NCI-H2107 (cell line): ENCODE results near the gene SERPINB10.
A peak's percentile ranks its signal among the peaks of the same experiment; 100 is the strongest.

ENCODE experiments used
- DNase-seq: peaks from one replicate; lab custom pipeline; 2025; lab: John Stamatoyannopoulos, UW

SERPINB10 gene, protein sequence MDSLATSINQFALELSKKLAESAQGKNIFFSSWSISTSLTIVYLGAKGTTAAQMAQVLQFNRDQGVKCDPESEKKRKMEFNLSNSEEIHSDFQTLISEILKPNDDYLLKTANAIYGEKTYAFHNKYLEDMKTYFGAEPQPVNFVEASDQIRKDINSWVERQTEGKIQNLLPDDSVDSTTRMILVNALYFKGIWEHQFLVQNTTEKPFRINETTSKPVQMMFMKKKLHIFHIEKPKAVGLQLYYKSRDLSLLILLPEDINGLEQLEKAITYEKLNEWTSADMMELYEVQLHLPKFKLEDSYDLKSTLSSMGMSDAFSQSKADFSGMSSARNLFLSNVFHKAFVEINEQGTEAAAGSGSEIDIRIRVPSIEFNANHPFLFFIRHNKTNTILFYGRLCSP

DNA sequence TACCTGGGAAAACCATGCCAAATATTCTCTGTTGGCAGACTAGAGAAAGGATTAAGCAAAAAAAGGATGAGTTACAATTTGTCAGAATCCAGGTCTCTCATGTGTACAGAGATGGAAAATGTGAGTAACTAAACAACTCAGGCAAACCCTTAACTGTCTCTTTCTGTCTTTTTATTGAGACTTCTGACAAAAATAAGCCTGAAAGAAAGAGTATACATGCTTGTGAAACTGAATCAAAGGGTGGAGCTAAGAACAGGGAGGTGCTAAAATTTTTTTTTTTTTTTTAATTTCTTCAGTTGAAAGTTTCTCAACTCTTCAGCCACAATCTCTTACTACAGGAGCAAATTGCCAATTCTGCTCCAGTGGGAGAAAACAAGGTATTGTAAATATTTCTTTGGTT is at the start of gene SERPINB10:
SERPINB10 (plus strand) TSS at position 295 of the 400 bp plus-strand sequence. CDS start 7,553 bp downstream, outside the sequence.
- no peak for DNase-seq

DNA sequence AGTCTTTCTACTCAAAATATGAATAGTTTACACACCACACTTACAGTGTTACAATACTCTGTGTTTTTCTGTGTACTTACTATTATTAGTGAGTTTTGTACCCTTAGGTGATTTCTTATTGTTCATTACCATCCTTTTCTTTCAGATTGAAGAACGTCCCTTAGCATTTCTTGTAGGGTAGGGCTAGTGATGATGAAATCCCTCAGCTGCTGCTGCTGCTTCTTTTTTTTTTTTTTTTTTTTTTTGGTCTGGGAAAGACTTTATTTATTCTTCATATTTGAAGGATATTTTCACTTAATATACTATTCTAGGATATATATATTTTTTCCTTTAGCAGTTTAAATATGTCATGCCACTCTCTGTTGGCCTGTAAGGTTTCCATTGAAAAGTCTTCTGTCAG is 49.3 kb upstream of the SERPINB10 start:
- DNase-seq = no peak

DNA sequence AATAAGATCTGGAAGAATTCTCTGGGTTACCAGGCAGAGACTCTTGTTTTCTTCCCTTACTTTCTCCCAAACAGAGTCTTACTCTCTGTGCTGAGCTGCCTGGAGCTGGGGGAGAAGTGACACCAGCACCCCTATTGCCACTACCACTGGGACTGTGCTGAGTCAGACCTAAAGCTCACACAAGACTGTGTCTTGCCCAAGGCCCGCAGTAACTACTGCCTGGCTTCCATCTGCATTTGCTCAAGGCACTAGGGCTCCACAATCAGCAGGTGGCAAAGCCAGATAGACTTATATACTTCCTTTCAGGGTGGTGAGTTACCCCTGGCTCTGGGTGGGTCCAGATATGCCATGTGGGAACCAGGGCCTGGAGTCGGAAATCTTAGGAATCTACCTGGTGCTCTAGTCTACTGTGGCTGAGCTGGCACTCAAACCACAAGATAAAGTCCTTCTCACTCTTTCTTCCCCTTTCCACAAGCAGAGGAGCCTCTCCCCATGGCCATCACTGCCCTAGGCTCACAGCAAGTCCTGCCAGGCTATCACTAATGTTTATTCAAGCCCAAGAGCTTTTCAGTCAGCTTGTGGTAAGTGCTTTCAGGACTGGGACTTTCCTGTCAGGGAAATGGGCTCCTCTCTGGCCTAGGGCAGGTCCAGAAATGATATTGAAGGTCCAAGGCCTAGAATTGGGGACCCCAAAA is 47.8 kb upstream of the SERPINB10 start:
- DNase-seq = no peak

DNA sequence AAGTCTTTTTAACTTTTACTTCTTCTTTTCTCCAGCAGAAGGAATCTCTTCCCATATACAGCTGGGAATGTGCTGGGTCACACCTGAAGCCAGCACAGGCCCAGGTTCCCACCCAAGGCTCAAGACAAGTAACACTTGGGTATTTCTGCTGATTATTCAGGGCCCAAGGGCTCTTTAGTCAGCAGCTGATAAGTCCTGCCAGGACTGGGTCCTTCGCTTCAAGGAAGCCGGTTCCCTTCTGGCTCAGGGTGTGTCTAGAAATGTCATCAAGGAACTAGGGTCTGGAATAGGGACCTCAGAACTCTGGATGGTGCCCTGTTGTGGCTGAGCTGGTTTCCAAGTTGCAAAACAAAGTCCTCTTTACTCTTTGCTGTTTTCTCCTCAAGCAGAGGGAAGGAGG is 47.2 kb upstream of the SERPINB10 start:
- DNase-seq = no peak

DNA sequence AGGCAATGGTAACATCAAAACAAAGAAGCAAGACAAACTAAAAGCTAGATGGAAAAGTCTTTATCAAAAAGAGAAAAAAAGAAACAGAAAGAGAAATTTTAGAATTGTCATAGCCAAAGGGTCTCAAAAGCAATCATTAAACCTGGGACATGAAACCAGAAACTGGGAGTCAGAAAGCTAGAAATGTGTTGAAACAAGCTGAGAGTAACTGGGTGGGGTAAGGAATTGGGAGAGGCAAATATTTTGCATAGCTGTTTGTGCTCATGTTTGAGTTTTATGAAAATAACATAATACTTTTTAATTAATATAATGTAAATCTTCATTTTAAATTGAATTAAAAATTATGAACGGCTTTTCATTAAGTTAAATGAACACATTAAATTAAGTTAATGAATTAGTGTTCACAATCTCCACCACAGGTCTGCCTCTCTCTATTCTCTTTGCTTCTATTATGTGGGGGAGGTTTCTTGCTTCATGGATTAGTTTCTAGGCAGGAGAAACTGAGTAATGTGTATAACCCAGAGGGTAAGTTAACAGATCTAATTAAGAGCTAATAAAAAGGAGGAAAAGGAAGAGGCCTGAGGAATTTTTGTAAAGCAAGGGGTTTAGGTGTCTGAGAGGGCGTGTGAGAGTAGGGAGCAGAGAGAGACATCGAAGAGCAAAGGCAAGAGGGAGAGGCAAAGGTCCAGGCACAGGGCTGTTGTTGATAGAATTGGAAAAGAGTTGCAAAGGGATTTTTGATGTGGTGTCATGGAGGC is 40.2 kb upstream of the SERPINB10 start:
- DNase-seq = no peak

DNA sequence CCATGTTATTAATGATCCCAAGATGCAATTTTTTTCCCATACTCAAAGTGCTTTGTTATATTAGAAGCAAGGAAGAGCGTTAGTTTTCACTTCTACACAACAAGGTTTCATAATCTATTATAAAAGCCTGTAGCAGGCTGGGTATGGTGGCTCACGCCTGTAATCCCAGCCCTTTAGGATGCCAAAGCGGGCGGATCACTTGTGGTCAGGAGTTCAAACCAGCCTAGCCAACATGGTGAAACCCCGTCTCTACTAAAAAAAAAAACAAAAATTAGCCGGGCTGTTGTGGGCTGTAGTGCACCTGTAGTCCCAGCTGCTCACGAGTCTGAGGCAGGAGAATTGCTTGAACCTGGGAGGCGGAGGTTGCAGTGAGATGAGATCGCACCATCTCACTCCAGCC is 39.2 kb upstream of the SERPINB10 start:
- DNase-seq = no peak

DNA sequence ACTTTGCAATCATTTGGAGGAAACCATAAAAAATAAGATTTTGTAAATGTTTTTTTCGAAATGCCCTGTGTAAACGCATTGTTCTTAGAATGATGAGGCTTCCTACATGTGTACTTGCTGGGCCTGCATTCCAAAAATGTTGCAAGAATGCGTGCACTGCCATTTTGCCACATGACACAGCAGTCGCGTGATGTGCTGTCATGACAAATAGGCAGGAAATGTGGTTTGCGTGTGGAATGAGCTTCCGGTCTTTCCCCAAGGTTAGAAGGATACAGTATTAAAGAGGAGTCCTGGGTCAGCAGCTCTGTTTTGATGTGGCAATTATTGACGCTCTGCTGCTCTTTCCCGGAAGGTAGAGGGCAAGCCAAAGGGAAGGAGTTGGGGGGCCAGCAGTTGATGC is 38.4 kb upstream of the SERPINB10 start:
- DNase-seq = no peak

DNA sequence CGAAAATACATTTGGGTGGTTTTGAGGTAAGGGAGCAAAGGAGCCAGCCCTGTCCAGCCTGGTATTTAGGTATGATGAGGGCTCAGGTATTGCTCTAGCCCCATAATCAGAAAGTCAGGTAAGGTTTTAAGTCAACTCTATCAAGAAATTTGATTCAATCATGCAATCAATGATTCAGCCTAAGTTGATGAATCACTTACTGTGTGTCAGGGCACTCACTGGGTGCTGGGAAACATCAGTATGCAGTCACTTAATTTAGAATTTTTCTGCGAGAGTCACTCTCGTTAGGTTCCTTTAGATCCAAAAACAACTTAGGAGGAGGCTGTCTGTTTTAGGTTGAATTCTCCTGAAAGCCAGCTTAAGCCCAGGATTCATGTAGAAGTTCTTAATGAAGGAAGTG is 37.9 kb upstream of the SERPINB10 start:
- no peak for DNase-seq

DNA sequence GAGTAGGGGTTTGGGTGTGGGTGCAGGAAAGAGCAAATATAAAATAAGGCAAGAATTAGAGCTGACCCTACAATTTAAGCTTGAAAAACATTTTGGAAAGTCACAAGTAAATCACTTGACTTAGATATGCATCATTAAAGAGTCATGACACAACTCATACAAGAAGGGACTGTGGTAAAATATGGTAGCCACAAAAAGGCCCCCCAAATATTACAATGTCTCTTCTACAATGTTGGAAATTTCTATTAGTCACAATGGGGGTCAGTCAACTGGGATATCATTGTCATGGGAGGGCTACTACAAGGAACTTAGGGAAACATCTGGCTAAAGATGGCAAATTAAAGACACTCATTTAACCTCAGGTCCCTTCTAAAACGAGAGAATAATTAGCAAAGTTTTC is 35.9 kb upstream of the SERPINB10 start:
- DNase-seq = no peak

DNA sequence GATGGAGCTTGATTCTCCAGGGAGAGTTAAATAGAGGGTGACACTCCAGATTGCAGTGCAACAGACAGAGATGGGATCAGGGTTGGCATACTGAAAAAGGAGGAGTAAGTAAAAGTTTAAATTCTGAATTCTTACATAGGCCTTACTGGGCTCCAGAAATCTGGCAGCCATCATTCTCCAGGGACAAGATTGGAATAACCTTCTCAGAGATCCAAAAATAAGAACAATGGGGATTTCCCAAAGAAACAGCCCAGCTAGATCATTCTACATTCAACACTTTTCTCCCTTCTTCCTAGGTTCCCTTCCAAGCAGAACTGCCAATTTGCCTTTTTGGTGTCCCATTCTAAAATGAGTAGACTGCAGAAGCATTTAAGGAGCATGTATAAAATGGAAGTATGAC is 35.2 kb upstream of the SERPINB10 start:
- no peak for DNase-seq

DNA sequence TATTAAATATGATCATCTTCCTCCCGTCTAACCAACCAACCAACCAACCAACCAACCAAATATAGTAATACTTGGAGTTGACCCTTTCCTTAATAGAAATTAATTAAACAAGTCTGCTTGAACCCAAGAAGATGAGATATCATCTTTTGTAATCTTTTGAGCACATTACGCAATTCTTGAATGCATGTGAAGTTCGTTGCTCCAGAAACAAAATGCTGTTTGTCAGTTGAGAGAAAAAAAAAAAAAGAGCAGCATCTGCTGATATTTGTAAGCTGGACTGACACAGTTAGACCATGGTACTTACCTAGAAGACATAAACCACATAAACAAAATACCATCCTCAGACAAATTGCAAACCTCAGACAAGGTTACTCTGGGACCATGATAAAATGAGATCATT is 29.4 kb upstream of the SERPINB10 start:
- no peak for DNase-seq

DNA sequence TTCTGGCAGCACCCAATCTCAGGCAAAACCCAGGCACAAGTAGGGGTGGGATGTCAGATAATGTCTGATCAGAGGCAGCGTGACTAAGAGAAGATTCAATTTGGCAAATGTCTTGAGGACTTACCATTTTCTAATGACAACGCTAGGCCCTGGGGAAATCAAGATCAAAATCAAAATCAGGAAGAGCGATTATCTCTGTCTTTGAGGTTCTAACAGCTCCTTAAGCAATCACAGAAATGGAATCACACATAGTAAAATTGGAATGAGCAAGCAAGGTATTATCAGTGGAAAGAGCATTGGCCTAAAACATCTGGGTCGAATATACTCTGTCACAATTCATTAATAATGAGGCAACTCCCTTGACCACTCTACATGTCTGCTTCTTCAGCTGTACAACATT is 28.8 kb upstream of the SERPINB10 start:
- DNase-seq = no peak

DNA sequence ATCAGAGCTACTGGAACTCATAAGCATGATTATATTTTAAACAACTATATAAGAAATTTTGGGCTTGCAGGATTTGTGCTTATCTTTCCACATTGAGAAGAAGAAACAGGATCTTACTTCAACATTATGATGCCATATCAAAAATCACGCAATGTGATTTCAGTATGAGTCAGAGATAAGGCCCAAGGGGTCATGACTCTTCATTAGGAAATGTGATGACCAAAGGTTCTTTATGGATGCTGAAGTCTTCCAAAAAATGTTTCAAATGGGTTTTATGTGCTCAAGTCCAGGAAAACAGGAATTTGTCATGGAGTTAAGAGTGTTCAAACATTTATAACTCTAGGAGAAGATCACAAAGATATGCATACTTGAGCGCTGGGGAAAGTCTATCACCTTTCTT is 28.0 kb upstream of the SERPINB10 start:
- DNase-seq = no peak

DNA sequence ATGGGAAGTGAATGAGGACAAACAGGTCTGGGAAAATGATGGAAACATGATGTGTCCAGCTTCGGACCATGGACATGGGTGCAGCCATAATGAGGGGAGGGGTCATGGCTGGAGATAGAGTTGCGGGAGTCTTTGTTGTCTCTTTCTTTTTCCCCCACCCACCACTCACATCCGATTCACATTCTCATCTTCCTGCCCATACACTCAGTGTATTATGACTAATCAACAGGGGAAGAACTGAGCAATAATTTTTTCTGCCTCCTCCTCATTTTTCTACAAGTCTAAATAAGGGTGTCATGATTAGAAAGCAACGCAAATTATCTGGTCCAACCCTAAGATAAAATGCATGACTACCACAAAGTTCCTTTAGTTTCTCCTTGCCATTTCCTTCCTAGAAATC is 25.9 kb upstream of the SERPINB10 start:
- DNase-seq = no peak

DNA sequence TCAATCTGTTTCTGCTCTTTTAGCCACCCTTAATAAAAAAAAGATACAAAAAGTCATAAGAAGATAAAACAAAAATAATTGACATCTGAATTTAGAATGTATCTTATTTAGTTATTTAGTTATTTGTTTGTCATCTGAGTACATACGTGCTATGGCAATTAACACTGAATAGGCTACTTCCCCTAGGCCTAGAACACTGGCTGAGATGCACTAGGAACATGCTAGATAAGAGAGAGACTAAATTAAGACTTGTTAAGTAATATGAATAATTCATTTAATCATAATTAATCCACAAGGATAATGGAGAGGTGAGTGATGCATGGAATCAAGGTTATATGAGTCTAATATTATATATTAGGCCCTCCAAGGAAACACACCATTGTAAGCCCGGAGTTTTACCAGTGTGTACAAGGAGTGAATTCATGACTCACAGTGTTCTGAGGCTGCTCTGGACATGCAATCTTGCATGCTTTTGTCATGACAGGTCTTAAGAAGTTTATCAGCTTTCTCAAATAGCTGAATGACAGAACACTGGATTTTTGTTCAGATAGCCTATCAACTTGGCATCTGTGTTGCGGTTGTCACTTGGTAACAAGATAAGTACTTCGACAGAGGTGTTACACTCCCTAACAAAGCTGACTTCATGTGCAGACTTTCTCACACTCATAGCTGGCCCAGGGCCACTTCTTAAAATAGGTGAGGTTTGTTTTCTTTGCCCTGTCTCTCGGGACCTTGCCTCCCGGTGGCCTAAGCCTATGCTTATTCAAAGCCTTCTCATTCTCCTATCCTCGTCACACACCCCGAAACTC is 25.2 kb upstream of the SERPINB10 start:
- no peak for DNase-seq

DNA sequence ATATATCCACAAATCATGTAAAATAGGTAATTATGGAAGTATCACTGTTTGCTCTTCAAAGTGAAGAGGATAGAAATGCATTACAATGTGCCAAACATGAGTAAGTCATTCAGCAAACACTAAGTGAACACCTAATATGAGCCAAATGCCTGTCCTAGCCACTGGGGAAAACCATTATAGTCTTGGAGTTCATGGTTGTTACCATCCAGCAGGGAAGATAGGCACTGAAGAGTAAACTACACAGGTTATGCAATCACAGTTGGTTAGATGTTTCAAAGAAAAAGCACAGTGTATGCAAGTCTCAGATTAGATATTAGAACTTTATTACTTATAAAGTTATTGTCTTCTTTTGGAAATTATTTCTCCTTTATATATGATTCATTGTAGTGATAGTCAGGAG is 24.1 kb upstream of the SERPINB10 start:
- DNase-seq = no peak

DNA sequence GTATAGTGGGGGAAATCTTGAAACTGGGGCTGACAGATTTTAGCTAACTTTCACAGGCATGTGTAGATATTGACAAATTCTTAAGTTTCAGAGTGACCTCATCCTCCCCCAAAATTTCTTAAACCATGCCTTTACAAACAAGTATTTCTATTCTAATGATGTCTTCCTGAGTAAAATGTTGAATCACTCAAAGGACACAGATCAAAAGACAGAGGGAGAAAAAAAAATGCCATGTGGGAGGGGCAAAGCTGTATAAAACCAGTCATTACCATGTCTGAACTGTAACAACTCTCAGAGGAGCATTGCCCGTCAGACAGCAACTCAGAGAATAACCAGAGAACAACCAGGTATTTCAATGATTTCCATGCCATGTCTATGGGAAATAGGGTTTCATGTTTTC is 20.3 kb upstream of the SERPINB10 start, which contains the start of gene SERPINB2:
SERPINB2 (plus strand) TSS at position 282 of the 400 bp plus-strand sequence. CDS start 3,740 bp downstream, outside the sequence.
- DNase-seq = no peak

DNA sequence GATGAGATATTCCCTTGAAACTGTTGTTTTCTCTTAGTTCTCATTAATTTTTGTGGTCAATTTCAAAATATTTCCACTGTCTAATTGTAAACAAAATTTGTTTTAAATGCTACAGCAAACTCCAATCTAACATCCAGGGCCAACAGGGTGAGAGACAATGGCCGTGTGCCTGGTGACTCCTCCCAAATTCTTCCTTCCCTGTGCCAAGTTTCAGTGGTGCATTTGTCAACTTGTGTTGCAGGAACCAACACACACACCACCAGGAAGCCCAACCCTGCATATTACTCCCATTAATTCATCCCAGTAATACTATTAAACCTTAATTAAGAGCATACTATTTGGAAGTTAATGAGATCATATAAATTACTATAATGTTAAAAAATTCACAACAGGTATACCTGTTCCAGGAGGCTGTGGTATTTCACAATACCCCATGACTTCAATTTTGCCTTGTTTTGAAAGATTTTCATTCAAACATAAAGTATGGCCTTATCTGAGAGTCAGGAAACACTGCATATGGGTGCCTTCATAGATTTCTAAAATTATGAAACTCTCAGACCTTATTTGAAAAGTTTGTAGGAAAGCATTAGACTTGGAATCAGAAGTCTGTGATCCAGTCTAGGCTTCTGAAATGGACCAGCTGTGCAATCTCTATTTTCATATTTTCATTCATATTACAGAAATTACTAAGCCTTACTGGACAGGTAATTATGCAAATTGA is 19.1 kb upstream of the SERPINB10 start:
- no peak for DNase-seq

DNA sequence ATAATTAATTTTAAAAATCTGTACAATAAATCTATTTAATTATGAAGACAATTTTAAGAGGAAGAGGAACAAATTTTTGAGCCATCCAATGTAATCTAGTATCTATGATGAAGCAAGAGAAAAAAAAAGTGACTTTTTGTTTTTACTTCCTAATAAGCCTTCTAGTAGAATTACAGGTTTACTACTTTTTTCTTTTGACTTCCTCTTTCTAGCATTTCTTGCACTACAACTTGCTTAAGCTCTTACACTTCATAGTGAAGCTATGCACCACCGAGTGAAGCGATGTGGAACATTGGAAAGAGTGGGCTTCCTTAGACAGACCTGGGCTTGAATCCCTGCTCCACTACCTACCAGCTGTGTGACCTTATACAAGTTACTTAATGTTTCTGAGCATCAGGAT is 18.1 kb upstream of the SERPINB10 start:
- DNase-seq = no peak

DNA sequence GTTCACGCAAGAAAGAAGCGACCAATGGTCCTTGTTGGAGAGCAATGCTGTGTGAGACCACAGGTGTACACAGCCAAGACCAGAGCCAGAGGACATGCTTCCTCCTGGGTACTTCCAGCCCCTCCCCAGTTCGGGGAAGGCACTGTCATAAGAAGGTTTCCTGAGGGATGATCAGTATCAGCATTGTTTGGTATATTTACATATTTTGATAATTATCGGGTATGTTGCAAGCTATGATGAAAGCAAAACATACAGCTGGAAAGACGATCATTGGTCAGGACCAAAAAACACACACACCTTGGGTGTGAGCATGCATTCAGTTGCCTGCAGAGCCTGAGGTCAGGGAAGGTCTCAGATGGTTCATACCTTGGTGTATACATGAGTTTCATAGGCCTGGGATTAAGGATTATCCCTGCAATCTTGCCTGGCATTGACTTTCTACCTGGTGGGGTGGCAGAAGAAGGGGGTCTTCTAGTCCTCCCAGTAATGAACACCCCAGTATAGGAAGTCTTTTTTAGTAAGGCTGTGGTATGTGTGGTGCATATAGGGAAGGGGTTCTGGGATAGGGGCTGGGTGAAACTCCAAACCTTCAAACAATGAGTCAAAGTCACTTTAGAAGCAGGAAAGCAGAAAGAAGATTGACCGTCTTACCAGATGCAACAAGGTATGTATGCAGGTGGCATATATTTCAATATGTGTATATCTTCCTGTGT is 17.4 kb upstream of the SERPINB10 start:
- no peak for DNase-seq

DNA sequence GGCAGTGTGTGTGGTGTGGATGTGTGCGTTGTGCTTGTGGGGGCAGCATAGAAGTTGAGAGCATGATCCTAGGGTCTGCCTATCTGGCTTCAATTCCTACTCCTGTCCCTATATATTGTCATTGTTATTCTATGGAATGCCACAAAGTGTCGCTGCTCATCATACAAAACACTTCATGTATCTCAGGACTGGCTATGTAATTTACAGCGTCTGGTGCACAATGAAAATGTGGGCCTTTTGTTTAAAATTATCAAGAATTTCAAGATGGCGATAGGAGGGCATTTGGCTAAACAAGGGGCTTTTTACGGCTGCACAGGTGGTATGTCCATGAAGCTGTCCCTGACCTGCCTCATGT is 16.8 kb upstream of the SERPINB10 start:
- peak; percentile 8 for DNase-seq
